Measurements from ENCODE around the gene TMSB15C. TPM values are rescaled to one million over a fixed set of nuclear protein-coding genes. Genes with fewer than 3 reads are reported as not detected.
A peak's percentile ranks its signal among the peaks of the same experiment; 100 is the strongest.
"Not testable (repeated sequence)": the region's sequence is repeated elsewhere in the genome, so short reads cannot be mapped to it uniquely, and the experiment has no call there.

The TMSB15C gene
- total RNA-seq = 43.8 TPM

DNA sequence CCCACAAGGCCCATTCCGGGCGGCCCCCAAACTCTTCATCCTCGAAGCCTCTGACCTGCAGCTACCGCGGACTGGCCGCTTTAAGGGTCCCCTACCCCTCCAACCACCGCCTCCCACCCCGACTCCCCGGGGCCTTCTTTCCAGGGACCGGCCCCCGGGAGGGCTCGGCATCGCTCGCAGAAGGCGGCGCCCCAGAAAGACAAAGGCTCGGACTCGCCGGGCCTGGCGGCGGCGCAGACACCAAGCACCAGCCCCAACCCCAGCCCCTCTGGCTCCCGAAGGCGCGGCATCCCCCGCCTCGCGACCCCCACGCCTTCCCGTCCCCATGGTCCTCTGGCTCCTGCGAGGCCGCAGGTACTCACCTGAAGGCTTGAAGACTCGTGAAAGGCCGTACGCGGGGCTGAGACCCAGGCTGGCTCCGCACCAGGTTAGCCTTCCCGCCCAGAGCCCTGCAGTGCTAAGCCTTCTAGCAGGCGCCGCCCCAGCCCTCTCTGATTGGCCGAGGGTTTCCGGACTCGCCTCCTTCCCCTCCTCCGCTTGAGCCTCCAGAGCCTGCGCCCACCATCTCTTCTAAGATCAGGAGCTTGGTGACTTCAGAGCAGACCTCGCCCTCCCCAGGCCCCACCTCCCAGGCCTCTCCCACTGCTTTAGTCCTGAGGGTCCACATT is at the start of gene TMSB15C:
TMSB15C (minus strand) TSS at position 459 of the 668 bp plus-strand sequence.
- not testable (repeated sequence) for DNase-seq

DNA sequence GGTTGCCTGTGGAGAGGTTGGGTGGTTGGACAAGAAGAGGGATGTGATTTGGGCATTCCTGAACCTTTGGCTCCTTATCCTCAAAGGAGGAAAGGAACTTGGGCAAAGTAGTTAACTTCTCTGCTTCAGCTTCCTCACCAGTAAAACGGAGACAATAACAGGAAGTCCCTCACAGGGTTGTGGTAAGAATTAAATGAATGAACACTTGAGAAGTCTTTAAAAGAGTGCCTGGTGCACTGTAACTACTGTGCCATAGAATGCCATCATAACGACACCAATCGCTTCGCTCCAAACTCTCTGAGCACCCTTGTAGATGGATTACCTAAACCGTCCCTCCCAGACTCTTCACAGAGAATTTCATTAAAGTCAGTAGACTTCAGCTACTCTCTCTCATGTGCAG is 46.8 kb upstream of the TMSB15C start:
- DNase-seq = no peak

DNA sequence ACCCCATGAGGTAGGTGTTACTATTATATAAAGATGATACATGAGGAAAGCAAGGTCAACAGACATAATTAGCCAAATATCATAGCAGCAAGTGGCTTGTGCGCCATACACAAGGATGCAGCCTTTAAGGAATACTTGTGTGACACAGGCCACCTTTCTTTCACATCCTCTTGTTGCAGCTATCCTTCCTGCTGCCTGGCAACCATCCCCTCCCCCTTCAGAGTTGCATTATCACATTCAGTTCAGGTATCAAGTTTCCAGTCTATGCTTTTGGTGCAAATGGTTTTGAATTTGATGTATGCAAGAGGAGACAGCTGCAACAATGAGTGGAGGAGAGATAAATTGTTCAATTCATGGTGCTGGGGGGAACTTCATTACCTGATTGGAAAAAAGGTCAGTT is 42.7 kb upstream of the TMSB15C start:
- DNase-seq = no peak

DNA sequence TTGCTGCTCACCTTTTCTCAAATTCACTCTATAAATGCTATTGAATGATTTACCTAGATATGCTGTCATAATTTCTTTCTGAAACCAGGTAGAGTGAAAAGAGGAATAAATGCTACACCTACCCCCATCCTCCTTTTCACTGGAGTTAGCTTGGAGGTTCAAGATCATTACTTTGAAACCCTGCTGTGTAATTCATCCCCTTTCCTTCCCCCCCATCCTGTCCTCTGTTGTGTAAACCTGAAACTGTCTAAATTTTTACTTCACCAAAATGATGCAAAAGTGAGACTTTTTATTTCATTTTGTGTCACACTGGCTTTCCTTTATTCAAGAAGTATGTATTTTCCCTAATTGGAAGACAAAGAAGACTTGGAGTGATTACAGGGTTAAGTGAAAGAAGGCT is 41.7 kb upstream of the TMSB15C start:
- DNase-seq = no peak

DNA sequence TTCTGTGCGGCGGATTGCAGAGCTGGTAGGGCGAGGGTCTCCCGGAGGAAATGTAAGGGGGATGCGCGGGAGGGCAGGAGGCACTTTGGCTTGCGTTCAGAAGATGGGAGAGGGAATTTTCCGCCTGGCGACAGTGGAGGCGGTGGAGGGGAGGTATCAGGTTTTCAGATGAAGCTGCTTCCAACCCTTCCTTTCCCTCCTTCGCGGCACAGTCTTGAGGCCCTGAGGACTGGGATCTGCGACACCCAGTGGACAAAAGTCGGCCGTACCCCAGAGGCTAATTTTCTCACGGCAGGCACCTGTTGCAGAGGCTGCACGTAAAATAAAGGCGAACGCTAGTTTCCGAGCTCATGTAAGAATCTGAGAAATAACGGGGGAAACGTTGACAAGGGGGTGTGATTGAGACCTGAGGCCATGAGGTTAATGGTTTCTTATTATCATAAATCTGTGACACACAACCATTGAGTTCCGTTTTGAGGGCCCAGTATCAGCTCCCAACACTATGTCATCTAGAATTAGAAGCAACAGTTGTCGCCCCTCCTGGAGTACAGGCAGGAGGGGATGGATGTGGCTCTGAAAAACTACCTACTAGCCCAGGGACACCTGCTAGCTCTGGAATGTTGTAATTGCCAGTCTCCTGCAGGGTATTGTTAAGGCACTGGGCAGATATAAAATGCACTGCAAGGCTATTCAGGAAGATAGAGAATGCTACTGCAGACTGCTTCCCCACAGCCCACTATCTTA is 37.4 kb upstream of the TMSB15C start:
- peak; percentile 46 for DNase-seq

DNA sequence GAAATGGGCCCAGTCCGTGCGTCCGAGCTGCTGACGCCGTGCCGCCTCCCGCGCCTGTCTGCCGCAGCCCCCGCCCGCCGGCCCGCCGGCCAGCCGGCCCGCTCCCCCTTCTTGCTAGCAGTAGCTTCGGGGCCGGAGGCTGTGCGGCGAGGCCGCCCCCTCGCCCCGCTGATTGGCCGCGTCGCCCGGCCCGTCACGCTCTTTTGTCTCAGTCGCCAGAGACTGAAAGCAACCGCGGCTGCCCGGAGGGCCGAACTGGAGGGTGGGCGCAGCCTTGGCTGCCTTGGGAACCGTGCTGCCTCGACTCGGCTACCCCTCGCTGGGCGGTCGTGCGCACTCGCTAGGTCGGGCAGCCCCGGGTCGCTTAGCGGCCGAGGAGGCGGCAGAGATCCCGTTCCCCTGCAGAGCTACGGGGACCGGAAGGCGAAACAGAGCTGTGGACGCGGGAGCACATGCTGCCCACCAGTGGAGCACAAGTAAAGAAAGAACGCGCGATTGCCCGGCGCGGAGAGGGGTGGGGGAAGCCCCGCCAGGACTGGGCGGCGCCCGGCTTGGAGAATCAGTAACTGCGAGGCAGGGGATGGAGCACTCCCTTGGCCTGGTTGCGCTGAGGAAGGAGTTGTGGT is 36.4 kb upstream of the TMSB15C start, which contains the start of gene ZCCHC18:
ZCCHC18 (plus strand) TSS at position 198 of the 626 bp plus-strand sequence. CDS start 1,589 bp downstream, outside the sequence.
- peak; percentile 19 for DNase-seq

DNA sequence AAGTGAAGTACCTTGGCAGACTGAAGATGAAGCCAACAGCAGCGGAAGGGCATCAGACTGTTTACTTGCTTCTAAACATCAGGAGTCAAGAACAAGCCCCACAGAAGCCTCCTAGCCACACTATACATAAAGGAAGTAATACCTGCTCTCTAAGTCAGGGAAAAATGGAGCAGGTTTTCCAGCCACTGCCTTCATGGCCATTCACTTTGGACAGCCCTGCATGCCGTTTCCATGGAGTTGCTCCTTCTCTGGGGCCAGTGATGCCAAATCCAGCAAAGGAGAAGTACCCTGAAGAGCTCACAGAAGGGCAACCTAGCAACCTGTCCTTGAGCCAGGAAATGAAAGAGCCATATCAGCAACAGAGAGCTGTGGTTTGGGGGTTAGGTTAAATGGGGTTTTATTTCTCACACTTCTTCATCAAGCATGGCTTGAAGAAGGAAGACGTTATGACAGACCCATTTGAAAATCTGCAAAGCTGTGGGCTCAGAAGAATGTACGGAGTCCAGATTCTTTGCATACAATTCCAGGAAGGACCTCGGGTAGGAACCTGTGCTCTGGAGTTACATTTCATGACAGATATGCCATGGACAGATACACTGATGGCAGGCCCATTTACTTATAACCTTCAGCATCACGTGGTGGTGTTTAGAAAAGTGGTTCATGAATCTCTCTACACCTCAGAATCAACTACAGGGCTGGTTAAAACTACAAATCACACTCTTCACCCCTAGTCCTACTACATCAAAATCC is 34.6 kb upstream of the TMSB15C start:
- not testable (repeated sequence) for DNase-seq

DNA sequence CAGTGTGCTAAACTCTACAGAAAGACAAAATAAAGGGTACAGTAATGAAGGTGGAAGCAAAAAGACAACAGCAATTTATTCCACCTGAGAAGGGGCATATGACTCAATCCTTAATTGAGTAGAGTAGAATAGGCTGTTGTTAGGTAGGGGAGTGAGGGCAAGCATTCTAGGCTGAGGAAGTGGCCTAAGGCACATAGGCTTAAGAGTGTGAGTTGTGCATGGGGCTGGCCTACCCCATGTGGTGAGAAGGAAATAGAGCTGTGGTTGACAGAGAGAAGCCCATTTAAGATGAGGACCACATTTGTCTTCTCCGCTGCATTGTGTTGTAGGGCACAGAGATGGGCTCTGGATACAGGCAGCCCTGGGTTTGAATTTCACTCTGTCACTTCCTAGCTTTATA is 32.9 kb upstream of the TMSB15C start:
- DNase-seq = no peak

DNA sequence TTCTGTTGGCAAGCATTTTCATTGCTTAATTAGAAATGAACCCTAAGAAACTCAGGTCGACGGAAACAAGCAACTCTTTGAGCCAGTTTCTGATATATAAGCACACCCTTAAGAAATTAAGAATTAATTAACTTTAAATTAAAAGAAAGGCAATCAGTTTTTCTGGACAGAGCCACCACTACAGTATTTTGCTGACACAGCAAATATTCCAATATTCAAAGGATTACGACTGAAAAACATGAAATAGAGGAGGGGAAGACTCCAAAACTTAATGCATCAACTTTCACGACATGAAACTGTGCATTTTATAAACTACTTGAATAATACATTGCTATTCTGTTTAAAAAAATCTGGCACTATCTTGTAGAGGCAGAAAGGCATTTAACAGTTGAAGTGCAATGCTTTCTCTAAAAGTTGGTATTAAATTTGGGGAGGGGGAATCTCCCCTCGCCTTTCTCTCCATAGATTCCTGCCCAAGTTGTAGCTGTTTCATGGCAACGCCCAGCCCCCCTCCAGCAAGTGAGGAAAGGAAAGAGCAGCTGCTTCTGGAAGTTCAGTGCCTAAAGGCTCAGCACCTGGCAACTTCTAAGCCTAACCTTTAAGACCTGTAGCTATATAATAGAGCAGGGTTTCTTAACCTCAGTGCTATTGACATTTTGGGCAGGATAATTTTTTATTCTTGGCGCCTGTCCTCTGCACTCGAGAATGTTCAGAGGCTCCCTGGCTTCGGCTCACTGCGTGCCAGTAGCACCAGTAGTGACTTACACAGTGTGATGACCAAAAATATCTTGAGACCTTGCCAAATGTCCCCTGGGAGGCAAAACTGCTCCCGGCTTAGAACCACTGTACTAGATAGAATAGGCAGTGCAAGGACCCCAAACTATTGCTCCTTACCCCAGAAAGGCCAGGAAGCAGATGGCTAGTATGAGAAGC is 29.6 kb upstream of the TMSB15C start:
- DNase-seq = no peak

DNA sequence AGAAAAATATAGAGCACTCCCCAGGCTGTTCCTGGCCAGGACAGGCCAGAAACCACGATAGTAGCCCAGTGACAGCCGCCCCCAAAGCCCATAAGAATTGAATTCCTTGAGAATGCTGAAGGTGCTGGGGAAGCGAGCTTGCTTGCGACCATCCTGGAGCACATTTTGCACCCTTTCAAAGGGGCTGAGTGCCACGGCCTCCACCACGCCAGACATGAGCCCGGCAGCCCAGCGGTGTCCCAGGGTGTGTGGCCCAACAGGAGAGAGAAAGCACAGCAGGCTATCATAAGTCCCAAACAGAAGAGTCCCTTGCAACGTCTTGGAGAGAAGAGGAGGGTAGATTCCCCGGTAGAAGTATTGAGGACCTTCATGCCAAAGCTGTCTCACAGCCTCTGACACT is 28.6 kb upstream of the TMSB15C start:
- DNase-seq = no peak

DNA sequence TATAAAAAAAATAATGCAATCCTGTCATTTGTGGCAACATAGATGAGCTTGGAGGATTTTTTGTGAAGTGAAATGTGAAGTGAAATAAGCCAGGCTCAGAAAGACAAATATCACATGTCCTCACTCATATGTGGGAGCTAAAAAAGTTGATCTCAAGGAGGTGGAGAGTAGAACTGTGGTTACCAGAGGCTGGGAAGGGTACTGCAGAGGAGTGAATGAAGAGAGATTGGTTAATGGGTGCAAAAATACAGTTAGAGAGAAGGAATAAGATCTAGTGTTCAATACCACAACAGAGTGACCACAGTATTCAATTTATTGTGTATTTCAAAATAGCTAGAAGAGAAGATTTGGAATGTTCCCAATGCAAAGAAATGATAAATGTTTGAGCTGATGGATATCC is 22.9 kb upstream of the TMSB15C start:
- DNase-seq = no peak

DNA sequence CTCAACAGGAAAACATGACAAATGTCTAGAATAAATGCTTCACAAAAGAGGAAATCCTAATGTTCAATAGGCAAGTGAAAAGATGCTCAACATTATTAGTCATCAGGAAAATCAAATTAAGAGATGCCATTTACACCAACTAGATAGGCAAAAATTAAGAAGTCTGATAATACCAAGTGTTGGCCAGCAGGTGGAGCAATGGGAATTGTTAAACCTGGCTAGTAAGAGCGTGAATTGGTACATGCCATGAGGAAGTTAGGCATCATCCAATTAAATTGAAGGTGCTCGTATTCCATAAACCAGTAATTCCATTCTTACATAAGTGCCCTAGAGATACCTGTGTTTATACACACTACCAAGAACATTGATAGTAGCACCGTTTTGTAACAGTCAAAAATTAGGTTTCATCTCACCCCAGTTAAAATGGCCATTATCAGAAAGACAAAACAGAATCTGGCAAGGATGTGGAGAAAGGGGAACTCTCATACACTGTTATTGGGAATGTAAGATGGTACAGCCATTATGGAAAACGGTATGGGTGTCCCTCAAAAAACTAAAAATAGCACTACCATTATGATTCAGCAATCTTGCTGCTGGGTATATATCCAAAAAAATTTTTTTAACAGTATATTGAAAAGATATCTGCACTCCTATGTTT is 22.2 kb upstream of the TMSB15C start:
- DNase-seq = no peak

DNA sequence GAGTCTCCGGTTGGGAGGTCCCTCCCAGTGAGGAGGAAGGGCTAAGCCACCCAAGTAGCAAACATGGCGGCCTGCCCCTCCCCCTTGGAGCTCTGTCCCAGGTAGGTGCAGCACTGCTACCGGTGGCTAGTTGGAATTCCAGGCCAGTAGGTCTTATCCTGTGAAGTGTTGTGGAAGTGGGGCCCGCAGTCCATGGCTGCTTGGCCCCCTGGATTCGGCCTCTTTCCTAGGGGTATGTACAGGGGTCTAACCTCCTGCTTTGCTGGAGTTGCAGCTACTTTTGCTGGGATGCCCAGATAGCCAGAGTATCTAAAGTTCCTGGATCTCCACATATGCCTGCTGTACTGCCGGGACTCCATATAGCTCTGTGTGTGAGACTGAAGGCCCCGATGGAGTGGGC is 9.9 kb upstream of the TMSB15C start:
- no peak for DNase-seq

DNA sequence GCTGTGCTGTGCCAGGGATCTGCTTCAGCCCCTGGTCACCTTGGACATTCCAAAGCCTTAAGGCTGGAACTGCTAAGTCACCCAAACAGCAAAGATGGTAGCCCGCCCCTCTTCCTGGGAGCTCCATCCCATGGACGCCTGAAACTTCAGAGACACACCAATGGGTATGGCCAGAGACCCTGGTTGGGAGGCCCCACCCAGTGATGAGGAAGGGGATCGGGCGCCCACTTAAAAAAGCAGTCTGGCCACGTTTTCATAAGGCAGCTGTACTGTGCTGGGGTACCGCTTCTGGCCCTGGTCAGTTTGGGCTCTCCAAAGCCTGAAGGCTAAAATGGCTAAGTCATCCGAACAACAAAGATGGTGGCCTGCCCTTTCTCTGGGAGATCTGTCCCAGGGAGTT is 9.4 kb upstream of the TMSB15C start:
- DNase-seq = no peak

DNA sequence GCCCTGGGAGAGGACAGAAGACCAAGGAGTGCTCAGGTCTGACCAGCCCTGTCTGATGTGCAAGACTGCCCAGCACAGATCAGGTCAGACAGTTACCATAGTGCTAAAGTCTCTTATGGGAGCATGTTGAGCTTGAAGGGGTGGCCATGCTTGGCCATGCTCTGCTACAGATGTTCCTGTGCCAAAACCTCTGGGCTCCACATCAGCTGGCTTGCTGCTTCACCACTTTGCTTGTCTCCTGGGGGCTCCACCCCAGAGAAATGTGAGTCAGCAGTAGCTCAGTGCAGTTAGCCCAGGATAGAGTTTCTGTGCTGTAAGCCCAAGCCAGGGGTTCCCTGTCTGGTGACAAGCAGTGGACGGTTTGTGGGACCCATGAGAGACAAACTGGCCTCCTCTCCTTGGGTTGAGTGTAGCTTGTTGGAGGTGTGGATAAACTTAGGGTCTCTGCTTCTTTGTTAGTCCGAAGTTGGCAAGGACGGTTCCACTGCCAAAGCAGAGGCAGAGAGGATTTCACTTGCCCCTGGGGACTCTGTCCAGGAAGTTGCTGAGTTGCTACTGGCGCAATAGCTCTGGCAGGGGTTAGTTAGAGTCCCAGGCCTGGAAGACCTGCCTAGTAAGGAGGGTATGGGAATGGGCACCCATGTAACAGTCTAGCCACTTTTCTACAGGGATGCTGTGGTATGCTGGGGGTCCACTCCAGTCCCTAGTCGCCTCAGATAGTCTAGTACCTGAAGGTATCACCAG is 8.7 kb upstream of the TMSB15C start:
- DNase-seq = no peak

DNA sequence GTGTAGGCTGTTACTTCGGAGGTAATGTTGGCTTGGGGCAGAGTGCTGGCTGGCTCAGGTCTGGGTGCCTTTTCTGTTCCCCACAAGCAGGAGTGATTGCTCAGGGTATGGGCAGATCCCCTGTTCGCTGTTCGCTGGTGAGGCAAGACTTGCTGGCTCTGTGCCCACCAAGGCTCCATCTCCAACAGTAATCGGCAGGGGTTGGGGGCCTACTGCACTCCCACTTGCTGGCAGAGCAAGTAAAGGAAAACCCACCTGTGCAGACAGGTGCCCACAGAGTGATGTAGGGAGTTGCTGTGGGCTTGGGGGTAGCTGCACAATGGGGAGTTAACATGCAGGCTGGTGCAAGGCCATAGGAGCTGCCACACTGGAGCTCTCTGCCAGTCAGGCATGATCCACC is 8.0 kb upstream of the TMSB15C start:
- no peak for DNase-seq

DNA sequence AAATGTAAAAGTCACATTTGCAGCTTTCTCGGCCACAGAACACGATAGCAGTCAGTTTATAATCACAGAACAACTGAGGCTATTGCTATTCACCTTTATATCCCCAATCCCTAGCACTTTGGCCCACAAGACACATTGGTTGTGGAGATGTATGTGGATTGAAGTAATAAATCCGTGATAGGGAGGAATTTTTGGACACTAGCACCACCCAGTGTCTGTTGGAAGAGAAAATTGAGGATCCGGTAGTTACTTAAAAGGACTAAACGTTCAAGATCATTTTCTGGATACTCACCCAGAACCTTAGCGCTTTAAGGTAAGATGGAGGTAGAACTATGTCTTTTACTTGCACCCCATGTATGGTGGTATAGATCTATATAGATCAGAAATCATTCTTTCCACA is 1.8 kb upstream of the TMSB15C start:
- not testable (repeated sequence) for DNase-seq

DNA sequence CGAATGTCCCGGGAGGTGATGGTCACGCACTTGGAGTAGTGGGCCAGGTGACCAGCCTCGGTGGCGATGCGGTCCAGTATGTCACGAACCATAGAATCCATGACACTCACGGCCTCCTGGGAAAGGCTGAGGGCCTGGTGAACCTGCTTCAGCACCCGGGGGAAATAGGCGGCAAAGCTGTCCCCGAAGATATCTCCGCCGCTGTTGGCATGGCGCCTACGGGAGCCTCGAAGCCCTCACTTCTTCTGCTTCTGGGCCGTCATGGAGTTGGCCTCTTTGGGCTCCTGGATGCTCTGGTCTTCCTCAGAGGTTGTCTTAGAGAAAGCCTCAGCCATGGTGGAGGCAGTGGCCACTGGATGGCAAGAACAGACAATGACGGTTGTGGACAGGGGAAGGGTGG is 13.4 kb downstream of the TMSB15C start:
- DNase-seq = not testable (repeated sequence)

DNA sequence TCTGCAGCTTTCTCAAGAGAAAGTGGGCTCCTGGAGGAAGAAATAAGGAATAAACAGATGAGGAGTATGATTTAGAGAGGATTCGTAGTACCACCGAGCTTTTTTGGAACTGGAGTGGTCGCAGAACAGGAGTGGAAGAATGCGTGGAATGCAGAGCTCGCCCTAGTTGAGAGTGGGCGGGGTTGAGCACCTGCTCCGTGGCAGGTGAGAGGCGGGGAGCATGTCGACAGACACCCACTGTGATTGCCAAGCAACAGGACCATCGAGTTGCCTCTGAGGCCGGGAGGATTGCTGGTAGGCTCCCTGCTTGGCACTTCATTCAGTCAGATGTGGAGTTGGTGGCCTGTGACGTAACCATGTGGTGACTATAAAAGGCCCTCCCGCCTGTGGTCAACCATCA is 21.1 kb downstream of the TMSB15C start:
- not testable (repeated sequence) for DNase-seq

DNA sequence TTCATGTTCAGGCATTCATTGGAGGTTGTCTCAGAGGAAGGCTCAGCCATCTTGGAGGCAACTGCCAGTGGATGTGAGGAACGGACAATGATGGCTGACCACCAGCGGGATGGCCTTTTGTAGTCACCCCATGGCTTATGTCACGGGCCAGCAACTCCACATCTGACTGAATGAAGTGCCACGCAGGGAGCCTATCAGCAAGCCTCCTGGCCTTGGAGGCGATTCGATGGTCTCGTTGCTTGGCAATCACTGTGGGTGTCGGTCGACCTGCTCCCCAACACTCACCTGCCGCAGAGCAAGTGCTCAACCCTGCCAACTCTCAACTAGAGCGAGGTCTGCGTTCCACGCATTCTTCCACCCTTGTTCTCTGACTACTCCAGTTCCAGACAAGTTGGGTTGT is 28.9 kb downstream of the TMSB15C start:
- no peak for DNase-seq

Data from occipital lobe (tissue), 2 donors.